ENCODE measurements around the gene KCNJ4.

Gene KCNJ4

DNA sequence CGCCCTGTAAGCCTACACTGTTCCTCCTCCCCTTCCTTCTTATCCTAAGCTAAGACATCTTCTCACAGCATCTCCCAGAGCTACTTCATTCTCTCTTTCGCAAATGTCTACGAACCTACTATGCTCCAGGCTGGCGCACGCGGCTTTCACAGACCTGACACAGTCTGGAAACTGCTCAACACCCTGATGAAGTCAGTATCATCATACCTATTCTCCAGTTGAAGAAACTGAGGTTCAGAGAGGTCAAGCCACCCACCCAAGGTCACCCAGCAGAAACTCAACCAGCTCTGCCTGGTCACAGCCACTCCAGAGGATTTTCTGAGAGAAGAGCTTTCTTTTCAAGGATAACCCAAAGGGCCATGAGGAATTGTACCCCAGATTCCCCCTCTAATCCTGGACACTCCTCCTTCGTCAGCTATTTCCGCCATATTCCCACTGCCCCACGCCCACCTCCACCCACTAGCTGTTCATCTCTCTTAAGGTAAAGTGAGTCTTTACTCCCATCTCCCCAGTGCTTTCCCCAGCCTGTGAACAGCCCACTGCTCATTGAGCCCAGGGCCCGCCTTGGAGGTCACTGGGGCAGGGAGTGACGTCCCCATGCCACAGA, 1.8 kb downstream of the KCNJ4 start:
- no peak for DNase-seq (ENCODE audit: low read depth in 1 of 2, low spot score in 1 of 2)

DNA sequence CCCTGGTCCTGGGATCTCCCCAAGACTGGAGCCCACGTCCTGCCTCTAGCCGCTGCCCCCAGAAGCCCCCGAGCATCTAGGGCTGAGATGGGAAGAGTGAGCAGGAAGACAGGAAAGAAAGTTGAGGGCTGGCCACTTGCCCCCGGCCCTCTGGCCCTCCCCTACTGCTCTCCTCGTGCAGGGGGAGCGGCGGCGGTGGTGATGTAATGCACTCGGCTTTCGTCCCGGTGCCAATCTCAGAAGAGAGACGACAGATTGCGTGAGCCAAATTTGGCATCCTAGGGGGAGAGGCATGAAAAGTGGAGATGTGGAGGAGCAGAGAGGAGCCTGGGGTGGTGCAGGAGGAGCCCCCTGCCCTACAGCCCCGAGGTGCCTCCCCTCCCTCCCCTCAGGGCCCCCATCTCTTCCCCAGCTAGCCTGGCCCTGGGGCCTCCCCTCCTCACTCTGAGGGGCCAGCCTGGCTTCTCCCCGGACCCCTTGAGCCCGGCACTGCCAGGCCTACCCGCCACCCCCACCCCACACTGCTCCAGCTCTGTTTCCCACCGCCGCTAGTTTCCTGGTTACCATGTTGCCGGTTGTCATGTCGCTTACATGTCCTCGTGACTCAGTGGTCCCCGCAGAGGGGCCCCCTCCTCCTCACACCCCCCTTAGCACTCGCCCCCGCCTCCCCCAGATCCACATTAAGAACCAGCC, 2.5 kb downstream of the KCNJ4 start:
- no peak for DNase-seq (ENCODE audit: low read depth in 1 of 2, low spot score in 1 of 2)

DNA sequence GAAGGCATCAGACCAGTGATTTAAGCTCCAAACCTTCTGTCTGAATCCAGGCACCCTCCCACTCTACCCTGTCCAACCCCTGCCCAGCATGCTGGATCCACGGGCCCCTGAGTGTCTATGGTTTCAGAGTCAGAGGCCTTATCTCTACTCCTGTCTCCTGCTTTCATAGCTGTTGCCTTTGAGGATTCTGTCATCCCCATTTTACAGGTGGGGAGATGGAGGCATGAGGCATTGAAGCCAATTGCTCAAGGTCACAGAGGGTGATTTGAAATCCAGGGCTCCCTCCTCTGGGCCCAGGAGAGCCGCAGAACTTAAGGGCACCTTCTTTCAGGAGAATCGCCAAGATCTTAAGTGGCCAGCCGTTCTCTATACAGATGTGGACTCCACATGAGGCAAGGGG, 3.1 kb downstream of the KCNJ4 start:
- no peak for DNase-seq (ENCODE audit: low read depth in 1 of 2, low spot score in 1 of 2)

DNA sequence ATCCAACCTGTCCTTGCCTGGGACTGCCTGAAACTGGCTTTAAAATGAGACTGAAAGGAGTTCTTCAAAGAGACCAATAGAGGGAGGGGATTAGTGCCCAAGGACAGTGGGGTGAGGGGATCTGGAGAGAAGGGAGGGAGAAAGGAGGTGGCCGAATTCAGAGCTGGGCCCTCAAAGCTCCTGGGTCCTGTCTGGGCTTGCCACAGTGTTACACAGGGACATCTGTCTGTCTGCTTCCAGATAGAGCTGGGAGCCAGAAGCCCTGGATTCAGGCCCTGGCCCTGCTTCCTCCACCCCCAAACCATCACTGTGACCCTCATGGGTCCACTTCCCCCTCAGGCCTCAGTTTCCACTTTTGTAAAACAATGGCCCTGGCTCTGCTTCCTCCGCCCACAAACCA, 3.6 kb downstream of the KCNJ4 start:
- DNase-seq (ENCODE audit: low read depth in 1 of 2, low spot score in 1 of 2) = no peak

DNA sequence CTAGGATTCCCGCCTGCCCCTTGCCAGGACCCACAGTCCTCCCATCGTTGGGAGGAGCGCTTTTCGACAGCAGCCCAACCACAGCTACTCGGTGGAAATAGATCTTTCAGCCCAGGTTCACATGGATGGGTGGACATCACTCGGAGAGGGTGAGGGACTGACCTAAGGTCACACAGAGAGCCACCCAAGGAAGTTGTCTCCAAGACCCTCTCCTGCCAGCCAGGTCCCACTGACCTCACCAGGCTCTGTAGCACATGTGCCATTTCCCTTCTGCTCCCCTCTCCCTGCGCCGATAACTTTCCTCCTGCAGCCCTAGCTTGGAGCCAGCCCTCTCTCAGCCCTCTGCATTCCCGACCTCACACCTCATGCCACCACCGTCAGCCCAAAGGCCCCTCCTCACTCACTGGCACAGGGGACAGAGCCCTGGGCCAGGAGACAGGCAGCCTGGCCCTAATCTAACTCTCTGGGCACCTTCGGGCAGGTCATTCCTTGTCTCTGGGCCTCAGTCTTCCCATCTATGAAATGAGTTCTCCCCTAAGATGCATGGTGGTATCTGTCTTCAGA, 4.7 kb downstream of the KCNJ4 start:
- no peak for DNase-seq (ENCODE audit: low read depth in 1 of 2, low spot score in 1 of 2)

DNA sequence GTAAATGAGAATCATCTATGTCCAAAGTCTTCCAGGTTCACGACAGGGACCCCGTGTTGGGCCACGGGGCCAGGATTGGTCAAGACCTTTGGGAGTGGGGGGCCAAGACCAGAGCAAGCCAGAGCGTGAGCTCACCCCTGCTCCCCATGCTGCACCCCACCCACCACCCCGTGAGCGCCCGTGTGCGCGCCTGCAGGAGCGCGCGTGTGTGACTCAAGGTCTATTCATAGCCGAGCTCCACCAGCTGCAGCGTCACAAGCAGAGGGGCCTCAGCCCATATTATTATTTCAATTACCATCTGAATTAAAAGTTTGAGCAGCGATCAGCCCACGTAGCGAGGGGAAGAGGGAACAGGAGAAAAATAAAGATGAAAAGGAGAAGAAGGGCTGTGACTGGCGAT, 5.2 kb downstream of the KCNJ4 start:
- DNase-seq (ENCODE audit: low read depth in 1 of 2, low spot score in 1 of 2) = no peak

DNA sequence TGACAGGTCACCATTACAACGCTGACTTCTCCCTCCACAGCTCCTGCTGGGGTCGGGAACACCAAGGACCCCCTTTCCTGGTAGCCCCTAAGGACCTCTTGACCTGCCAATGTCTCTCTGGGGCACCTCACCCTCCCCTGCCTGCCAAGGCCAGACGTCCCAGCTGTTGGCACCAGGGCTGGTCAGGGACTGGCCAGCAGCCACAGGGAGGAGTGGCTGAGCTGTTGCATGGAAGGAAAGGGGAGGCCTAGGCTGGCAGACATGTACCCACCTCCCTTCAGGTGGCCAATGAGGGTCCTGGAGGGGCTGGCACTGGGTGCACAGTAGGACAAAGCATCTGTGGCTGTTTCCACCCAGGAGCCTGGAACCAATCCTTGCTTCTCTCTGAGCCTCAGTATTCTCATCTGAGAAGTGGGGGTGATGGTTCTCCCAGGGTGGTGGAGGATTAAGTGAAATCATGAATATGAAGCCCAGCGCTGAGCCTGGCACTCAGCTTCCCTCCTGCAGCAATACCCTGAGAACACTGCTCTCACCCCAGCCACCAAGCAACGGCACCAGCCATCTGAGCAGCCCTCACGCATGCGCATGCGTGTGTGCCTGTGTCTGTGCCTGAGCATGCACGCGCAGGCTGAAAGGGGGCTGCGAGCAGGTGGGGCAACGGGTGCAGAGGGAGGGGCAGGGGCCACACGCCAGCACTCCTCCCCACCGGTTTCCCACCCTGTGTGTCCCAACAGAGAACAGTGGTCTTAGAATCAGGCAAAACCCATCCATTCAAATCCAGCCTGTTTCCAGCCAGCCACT, 5.9 kb downstream of the KCNJ4 start:
- no peak for DNase-seq (ENCODE audit: low read depth in 1 of 2, low spot score in 1 of 2)

DNA sequence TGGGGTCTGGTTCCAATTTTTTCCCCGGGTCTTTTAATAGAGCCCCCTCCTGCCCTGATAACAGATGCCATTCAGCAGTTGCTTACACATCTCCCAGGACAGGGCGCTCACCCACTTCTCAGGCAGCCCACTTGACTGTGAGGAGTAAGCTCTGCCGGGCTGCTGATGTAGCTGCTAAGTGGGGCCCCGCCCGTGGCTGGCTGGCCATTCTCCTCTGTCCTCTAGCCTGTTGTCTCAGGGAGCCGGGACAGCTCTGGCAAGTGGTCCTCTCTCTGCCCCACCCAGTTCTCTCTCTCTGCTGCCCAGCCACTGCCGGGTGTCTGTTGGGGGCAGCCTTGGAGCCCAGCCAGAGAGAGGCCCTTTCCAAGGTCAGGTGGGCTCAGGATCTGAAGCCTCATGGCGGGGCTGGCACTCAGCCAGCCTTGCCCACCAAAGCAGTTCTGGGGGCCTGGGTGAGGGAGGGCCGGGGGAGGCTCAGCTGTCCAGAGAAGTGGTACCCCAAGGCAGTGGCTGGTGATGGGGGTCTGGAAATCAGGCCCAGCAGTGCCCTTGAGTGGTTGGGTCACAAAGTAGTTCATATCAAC, 8.9 kb downstream of the KCNJ4 start:
- DNase-seq (ENCODE audit: low read depth in 1 of 2, low spot score in 1 of 2) = no peak

DNA sequence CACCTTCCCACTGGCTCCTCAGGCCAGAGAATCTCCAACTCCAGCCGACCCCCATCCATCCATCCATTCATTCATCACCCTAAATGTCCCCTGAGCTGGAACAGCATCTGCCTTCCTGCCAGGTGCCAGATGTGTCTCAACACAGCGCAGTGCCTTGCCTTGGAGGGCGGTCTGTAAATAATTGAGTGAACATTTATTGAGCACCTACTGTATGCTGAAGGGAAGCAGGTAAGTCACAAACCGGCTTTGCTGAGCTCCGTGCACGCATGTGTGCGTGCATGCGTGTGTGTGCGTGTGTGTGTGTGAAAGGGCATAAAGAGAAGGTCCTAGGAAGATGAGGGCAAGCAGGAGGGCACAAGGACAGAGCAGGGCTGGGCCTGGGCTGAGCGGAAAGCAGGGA, 10.2 kb downstream of the KCNJ4 start:
- no peak for DNase-seq (ENCODE audit: low read depth in 1 of 2, low spot score in 1 of 2)

DNA sequence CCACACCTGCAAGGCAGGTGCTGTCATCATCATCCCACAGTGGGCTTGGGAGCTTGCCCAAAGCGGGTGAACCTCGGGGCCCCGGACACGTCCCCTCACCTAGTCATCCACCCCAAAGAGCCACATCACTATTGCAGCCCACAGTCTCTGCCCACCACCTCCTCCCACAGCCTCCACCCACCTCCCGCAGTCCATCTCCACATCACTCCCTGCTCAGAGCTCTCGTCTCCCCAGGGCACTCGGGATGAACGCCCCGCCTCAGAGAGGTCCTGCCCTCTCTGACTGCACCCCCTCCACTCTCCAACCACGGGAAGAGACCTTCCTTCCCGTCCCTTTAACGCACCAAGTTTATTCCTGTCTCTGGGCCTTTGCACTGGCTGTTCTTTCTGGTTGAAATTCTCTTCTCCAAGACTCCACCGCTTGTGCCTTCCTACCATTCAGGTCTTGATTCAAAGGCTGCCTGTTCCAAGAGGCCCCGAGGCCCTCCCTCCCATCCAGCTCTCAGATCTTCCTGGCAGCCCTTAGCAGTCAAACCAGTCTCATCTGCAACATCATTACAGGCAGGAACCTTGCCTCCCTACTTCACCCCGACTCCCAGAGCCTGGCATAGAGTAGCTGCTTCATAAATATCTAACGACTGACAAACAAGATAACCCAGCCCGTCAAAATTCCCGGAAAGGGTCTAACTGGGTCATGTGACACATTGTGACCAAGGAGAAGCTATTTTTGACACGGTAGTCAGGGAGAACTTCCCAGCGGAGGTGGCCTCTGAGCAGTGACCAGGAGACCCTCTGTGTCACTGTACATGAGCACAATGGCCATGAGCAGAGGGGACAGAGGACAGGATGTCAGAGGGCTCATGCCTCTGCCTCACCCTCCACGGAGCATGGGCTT, 11.1 kb downstream of the KCNJ4 start:
- no peak for DNase-seq (ENCODE audit: low read depth in 1 of 2, low spot score in 1 of 2)

DNA sequence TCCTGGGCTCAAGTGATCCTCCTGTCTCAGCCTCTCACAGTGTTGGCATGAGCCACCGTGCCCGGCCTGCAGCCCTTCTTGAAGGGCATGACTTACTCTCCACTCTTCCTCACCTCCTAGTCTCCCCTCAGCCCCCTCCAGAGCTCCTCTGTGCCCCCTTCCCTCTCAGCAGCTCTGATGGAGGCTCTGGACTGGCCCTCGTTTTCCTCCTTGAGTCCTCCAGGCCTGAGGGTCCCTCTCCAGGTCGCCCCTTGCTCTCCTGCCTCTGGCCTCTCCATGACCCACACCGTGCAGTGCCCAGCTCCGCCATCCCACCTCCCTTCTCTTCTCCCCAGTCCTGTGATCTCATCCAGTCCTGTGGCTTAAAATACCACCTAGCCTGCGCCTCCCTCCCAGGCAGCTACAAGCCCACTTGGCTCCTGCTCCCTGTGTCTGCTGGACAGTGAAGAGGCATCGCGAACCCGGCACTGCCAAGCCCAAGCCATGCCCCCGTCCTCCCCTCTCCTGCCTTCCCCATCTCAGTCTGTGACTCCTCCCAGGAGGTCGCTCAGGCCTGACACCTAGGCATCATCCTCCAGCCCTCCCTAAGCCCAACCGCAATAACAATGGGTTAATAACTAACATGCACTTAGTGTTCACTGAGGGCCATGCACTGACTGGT, 11.9 kb downstream of the KCNJ4 start:
- no peak for DNase-seq (ENCODE audit: low read depth in 1 of 2, low spot score in 1 of 2)

DNA sequence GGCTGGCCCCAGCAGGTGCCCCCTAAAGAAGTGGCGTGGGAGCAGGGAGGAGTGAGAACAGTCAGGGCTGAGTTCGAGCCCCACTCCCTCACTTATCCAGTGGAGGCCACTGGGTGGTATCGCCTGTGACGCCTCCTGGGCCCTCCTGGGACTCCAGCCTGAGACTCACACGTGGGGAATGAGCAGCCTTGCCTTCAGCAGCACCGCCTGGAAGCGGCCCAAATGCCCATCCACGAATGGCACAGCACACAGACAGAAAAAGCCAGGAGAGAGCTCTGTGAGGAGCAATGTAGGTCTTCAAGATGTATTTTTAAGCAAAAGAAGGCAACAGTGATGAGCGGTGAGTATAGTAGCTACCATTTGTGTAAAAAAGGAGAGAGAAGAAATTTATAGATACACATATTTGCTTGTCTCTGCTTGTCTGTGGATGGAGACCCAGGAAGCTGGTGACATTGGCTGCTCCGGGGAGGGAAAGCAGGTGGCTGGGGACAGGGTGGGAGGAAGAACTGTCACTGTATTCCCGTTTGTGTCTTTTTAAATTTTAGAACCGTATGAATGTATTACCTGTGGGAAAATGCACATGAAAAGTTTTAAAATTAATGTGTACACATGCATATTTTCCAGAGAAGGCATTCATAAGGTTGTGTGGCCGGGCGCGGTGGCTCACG, 13.2 kb downstream of the KCNJ4 start:
- no peak for DNase-seq (ENCODE audit: low read depth in 1 of 2, low spot score in 1 of 2)

DNA sequence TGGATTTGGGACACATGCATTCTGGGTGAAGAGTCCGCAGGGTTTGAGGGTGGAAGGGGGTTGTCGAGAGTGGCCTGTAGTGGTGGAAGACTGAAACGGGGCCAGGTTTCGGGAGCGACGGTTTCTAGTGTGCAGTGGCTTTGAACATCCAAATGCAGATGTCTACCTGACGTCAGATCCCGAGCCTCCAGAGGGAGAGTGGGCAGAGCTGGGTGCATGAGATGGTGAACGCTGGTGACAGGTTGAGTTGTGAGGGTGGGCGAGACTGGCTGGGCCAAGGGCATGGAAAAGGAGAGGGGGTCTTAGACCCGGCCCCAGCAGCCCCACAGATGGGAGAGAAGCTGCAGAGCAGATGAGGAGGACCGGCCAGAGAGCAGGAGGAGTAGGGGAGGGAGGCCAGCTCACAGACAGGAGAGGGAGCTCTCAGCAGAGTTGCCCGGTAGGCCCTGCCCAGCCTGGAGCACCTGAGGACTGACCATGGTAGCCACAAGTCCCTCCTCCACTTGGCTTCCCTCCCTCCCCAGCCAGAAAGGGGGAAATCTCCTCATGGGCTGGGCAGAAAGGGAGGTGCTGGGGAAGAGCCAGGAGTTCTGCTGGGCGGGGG, 14.2 kb downstream of the KCNJ4 start:
- DNase-seq (ENCODE audit: low read depth in 1 of 2, low spot score in 1 of 2) = no peak

DNA sequence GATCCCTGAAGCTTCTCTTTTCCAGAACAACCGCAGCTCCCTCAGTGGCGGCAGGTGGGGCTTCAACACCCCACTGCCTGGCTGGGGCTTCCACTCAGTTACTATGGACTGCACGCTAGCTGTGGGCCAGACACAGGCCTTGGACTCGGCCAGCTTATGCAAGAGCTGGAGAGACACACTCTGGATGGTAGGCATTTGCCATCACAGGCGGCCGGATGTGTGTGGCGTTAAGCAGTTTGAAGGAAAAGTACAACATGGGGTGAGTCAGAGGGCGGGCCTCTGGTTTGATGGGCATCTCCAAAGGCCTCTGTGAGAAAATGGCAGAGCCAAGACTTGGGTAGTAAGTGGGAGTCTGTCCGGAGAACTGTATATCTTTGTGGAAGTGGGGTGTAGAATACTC, 17.6 kb downstream of the KCNJ4 start:
- DNase-seq (ENCODE audit: low read depth in 1 of 2, low spot score in 1 of 2) = no peak

DNA sequence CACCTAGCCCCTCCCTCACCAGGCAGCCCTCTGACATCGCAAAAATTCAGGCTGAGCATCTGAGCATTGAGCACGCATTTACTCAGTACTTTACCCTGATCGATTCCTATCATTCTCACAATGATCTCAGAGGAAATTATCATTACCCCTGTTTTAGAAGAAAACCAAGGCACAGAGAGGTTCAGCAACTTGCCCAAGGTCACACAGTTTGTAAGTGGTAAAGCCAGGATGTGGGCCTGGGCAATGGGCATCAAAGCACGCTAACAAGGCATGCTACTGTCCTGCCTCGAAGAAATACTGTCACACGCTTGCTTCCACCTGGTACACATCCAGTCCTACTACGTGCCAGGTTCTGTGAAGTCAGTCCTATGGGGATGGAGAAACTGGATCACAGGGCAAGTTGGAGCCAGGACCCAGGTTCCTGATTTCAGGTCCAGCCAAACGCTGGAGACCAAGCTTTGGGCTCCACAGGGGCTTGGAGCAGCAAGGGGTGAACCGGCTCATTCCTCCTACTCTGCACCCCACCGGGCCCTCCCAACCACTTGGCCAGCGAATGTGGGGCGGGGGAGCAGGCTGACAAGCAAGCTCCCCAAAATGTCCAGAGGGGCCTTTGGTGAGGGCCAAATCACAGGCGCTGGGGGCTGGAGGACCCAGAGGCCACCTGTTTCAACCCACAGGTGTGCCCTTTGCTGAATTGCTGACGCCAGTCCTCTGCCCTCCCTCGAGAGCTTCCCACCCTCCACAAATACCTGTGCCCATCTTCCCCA, 18.2 kb downstream of the KCNJ4 start:
- DNase-seq (ENCODE audit: low read depth in 1 of 2, low spot score in 1 of 2) = no peak

DNA sequence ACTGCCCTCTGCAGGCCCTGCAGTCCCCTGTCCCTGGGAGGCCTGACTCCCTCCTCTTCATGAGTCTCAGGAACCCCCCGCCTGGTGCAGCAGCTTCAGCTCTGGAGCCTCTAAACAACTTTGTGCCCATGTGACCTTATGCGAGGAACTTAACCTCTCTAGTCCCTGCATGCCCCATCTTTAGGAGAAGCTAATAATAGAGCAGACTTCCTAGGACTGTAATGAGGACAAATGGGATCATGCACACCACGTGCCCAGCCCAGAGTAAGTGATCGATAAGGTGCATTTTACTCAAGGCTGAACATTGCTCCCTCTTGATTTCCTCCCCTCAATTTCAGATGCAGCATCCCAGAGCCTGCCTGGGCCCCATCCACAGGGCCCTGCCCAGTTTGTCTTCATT, 19.0 kb downstream of the KCNJ4 start:
- DNase-seq (ENCODE audit: low read depth in 1 of 2, low spot score in 1 of 2) = no peak

DNA sequence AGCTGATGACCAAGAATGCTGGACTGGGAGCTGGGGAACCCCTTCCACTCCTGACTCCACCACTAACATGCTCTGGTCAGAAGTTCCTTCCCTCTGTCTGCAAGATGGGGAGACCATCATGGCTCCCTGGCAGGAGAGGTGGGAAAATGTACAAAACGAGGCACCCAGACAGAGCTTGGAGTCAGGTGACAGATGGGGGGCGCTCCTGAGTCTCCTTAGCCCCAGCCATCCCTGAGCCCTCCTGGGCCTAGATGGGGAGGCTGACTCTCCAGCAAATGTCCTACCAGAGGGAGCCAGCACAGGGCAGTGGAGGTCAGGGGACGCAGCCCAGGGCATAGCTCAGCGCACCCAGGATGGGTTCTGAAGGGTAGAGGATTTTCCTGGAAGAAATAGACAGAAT, 20.0 kb downstream of the KCNJ4 start:
- DNase-seq (ENCODE audit: low read depth in 1 of 2, low spot score in 1 of 2) = no peak

DNA sequence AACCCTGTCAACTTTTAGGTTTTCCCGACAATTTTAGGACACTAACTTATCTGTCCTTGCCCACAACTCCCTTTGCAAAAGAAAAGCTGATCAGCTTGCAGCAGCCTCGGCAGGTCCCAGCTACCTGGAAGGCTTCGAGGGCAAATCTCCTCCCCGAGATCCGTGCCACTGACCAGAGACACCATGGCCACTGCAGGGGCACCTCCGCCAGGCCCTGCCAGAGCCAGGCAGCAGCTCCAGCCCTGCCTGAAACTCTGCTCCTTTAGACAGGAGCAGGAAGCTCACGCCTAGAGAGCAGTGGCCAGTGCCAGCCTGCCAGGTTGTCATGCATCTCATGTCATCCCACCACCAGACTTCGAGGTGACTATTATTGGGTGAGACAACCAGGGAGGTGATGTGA, 21.1 kb downstream of the KCNJ4 start:
- no peak for DNase-seq (ENCODE audit: low read depth in 1 of 2, low spot score in 1 of 2)

DNA sequence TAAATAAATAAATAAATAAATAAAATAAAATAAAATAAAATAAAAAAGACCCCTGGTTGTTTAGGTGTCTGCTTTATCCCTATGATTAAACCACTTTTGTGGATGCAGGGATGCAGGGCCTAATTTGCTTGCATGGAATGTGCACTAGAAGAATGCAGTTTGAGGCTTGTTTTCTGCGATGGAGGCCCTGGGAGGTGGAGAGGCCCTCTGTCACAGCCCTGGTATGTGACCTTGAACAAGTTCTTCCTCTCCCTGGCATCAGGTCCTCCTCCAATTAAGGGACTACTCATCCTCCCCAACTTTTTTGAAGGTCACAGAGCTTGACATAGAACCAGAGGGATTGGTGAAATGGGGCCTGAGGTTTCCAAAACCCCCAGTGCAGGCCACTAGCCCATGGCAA, 22.7 kb downstream of the KCNJ4 start:
- DNase-seq (ENCODE audit: low read depth in 1 of 2, low spot score in 1 of 2) = no peak

Measured in activated T-helper 1 cell treated with anti-CD3 and anti-CD28 coated beads, Interleukin-2, amount 50 U/mL, for 16 hours (primary cell).